Measurements from ENCODE around the gene LRBA. TPM values are rescaled to one million over a fixed set of nuclear protein-coding genes. Genes with fewer than 3 reads are reported as not detected.

LRBA gene
- total RNA-seq, 1 experiment from 2014 or later: 55.3 TPM

DNA sequence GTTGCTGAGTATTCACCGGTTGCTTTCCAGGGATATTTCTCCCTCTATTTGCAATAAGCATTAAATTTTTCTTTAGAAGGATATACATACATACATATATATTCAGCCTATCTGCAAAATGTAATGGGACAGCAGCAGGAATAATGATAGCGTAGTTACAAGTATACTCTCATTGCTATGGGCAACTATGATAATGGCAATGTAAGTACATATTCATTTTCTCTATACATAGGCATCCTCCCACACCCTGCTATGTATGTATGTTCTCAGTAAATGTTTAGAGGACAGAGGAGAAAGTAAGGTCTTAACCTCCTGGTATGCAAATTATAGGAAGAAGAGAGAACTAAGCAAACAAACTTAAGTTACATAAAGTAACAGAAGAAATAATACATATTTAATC lies 452.8 kb downstream of the LRBA start:
- no peak overlapping the region for H2AK5ac ChIP-seq (ENCODE audit: insufficient read length, low read length)
- no peak overlapping the region for H3K27ac Mint-ChIP-seq
- no peak overlapping the region for H3T11ph ChIP-seq (ENCODE audit: low read length)
- H3K9me3 Mint-ChIP-seq: peaks cover 3 to 7% of the 10 kb centered on the region in 2 experiments; a peak in 1 of 5 replicates
- no peak overlapping the region for H2BK12ac ChIP-seq (ENCODE audit: insufficient read length, low read depth, low read length)
- no peak overlapping the region for H3K4ac ChIP-seq (ENCODE audit: low read depth, low read length)
- H3K4me3 Mint-ChIP-seq: no peak overlapping the region
- no peaks in the 10 kb centered on the region for H3K27me3 Mint-ChIP-seq (ENCODE audit: low read depth)
- no peak overlapping the region for H3K56ac ChIP-seq (ENCODE audit: insufficient read length, low read depth, low read length)
- no peaks in the 10 kb centered on the region for H3K79me2 ChIP-seq (ENCODE audit: insufficient read depth, low read length)
- H3K4me2 ChIP-seq (ENCODE audit: insufficient read depth, insufficient read length, low read length): no peak overlapping the region
- WGBS (ENCODE audit: extremely low coverage, insufficient read length, low lambda C conversion rate): no CpG with 5 or more reads among the region's 2 CpGs
- H4K91ac ChIP-seq (ENCODE audit: insufficient read length, low read depth, low read length): no peak overlapping the region
- H3K23me2 ChIP-seq (ENCODE audit: insufficient read length, low read depth, low read length, poor library complexity, severe bottlenecking): no peaks in the 10 kb centered on the region
- H4K20me1 ChIP-seq (ENCODE audit: control insufficient read depth, insufficient read depth, insufficient read length): no peaks in the 10 kb centered on the region
- no peak overlapping the region for H3K23ac ChIP-seq (ENCODE audit: insufficient read length, low read depth, low read length)
- no peak overlapping the region for H2BK20ac ChIP-seq (ENCODE audit: low read depth, low read length, poor library complexity, severe bottlenecking)
- no peak overlapping the region for H2AFZ ChIP-seq (ENCODE audit: low read length)
- no peak overlapping the region for H3K14ac ChIP-seq (ENCODE audit: insufficient read depth, low read length)
- no peak overlapping the region for H2BK5ac ChIP-seq (ENCODE audit: insufficient read length, low read length)
- no peaks in the 10 kb centered on the region for H3K4me1 ChIP-seq (ENCODE audit: insufficient read depth, low read length)
- no peak overlapping the region for H3K18ac ChIP-seq (ENCODE audit: insufficient read length, low read depth, low read length)
- no peak overlapping the region for H3K9ac ChIP-seq (ENCODE audit: extremely low read depth, insufficient read length, low read length)
- H4K8ac ChIP-seq (replicated peaks; ENCODE audit: insufficient read length, low read depth, low read length): no peak overlapping the region
- no peak overlapping the region for H2BK120ac ChIP-seq (ENCODE audit: low read depth, low read length, poor library complexity, severe bottlenecking)
- H3K36me3 Mint-ChIP-seq (ENCODE audit: insufficient read depth in 1 of 3, low read depth in 3 of 3): peaks cover 7 to 9% (median 8%) of the 10 kb centered on the region in 3 experiments; a peak in 6 of 7 replicates
- H4K5ac ChIP-seq (ENCODE audit: insufficient read length, low read depth, low read length): no peak overlapping the region
- H3K9me3 ChIP-seq (ENCODE audit: control insufficient read depth, low read depth, low read length): no peaks in the 10 kb centered on the region
- no peak overlapping the region for H2BK15ac ChIP-seq (ENCODE audit: low read depth, low read length)
- no peak overlapping the region for H3K27ac ChIP-seq (ENCODE audit: insufficient read length, low read depth, low read length)
- no peaks in the 10 kb centered on the region for H3K27me3 ChIP-seq (ENCODE audit: insufficient read depth, low read length)
- TF ChIP-seq, protein P1, sequence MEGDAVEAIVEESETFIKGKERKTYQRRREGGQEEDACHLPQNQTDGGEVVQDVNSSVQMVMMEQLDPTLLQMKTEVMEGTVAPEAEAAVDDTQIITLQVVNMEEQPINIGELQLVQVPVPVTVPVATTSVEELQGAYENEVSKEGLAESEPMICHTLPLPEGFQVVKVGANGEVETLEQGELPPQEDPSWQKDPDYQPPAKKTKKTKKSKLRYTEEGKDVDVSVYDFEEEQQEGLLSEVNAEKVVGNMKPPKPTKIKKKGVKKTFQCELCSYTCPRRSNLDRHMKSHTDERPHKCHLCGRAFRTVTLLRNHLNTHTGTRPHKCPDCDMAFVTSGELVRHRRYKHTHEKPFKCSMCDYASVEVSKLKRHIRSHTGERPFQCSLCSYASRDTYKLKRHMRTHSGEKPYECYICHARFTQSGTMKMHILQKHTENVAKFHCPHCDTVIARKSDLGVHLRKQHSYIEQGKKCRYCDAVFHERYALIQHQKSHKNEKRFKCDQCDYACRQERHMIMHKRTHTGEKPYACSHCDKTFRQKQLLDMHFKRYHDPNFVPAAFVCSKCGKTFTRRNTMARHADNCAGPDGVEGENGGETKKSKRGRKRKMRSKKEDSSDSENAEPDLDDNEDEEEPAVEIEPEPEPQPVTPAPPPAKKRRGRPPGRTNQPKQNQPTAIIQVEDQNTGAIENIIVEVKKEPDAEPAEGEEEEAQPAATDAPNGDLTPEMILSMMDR (conservative IDR thresholded peaks at IDR 0.05): no peak
- no peaks in the 10 kb centered on the region for H3K4me1 Mint-ChIP-seq
- no peak for DNase-seq
- H3K79me1 ChIP-seq (ENCODE audit: insufficient read depth, low read depth, low read length, poor library complexity, severe bottlenecking): no peaks in the 10 kb centered on the region
